Measurements from ENCODE around the gene LGR5.

The LGR5 gene

GRCh38 chr12:71439362-71439612 lies 311 bp upstream of the LGR5 start:
- DNase-seq (ENCODE audit: low read depth): no peak

DNA sequence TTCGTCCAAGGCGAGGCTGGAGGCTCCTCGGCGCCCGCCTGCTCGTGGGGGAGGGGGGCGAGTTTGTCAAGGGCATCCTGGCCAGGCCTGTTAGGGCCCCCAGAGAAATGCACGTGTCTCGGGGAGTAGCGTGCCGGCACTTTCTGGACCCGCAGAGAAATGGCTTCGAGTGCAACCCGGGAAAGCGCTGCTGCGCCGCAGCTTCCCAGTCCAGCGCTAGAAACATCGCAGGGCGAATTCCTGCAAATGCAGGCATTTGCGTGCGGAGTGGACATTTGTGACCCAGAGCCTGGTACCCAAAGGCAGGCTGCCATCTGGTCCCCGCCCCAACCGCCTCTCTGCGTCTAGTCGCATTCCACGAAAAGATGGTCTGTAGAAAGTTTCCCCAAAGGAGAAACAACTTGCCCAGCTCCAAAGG lies 756 bp downstream of the LGR5 start:
- no peak for DNase-seq (ENCODE audit: low read depth)

DNA sequence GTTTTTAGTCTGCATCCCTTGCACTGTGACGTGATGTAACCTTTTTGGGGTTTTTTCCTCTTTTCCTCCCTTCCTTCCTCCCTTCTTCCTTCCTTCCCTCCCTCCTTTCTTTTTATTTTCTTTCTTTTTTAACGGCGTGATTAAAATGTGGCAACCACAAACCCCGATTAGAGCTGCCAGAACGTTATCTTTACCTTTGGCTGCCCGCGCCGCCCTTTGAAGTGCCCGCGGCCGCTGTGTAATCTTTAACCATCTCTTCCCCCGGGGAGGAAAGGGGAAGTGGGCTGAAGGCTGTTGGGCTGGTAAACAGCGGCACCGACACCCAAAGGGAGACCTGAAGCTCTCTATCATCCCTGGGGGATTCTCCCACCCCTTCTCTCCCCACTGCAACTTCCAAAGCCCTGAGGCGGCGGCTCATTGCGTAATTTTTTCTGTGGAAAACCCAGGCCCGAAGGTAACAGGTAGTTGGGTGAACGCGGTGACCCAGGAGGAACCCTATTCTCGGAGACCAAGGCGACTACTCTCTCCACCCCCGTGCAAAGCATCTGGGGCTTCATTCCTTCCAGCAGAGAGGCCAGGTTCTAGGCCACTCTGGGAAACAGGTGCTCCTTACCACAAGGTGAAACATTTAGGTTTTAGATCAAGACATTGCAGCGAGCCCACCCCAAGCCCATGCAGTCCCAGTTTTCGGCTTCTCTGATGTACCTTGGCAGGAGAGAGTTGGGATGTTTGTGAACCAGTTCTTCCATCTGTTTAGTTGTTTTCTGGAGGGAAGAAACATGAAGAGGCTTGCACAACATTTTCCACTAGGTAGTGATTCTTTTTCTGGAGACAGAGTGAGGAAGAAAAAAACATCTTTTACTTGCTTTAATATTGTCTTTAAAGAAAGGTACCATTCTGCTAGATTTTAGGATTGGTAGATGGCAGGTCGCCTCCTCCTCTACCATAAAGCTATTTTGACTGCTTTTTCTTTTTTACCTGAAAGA lies 1.5 kb downstream of the LGR5 start:
- DNase-seq (ENCODE audit: low read depth): no peak

DNA sequence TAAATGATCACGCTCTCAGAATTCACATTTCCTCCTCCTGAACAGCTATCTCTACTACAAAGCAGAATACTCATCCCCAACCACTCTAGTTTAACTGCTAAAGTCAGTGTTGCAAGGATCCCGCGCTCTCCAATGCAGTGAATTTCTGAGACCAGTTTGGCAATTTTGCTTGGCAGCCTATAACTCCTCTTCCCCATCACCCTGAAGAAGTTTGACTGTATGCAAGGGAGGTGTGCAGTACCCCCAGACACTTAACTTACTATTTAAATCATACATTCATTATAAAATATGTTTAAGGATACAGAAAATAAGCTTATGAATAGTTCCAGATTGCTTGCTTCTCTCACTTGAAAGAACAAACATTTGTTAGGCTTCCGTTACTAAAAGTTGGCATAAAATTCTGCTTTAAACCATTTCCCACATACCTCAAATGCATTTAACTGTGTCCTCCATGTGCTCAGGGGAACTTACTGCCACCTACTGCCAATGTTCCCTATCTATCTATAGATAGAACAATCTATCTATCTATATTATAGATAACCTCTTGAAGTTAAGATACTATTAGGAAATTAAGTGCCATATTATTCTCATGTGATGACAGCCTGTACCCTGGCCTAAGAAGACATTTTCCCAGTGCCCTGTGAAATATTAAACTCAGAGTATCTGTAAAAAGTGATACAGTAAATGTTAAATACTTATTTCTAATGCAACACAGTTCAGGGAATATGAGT lies 2.4 kb downstream of the LGR5 start:
- no peak for DNase-seq (ENCODE audit: low read depth)

DNA sequence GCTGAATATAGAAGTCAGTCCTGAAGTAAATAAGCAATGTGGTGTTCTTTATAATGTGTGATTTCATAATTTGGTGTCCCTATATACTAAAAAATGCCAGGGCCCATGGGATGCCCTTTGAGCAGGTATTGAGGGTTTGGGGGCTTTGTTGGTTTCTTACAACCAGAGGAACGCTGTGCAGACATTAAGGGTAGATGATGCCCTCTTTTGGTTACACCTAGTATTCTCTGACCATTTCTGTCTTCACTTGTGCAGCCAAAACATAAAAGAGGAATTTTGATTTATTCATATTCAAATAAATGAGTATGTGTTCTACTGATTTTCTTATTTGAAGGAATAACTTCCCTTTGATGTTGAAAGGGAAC lies 3.0 kb downstream of the LGR5 start:
- DNase-seq (ENCODE audit: low read depth): no peak

GRCh38 chr12:71445071-71445470 lies 5.5 kb downstream of the LGR5 start:
- DNase-seq (ENCODE audit: low read depth): no peak

GRCh38 chr12:71447691-71448132 lies 8.1 kb downstream of the LGR5 start:
- no peak for DNase-seq (ENCODE audit: low read depth)

DNA sequence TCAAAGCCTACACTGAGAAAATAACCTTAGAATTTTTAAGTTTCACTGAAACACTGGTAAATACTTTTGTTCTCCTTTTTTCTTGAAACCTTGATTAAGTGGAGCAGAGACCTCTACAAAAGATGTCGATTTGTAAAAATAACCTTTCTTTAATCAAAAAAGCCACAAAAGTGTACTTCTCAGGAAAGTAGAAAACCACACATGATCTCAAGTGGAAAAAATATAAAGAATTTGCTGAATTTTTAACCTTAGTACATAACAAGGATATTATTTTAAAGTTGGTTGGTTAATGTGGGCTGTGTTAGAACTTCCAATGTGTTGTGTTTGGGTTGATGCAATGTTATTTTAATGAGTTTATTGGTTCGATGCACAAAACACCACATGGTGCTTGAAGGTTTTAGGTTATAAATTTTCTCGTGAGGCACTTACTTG lies 8.6 kb downstream of the LGR5 start:
- no peak for DNase-seq (ENCODE audit: low read depth)

DNA sequence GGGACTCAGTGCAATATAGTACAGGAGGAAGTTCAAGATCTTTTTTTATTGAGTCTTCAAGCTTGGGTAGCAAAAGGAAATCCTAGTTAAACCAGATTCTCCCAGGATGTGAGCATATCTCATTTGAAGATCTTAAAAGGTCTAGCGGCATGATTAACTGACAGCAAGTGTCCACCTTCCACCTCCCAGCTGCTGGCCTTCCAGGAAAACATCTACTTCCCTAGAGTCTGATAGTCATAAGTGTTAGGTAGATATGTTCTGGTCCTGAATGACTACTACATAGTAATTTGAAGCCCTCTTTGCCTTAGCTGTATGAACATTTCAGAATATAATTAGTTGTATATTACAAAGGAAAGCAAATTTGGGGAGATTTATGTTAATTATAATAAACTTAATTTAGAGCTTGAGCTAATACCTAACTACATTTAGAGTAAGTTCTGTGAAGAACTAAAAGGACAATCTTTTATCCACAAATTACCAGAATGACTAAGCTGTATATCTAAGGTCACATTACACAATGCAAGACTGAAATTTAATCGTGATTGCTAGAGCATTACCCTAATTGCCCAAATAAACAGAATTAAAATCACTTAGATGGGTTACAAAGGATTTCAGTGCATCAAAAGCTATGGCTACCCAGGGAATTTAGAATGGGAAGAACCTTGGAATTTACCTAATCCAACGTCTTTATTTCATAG lies 9.9 kb downstream of the LGR5 start:
- no peak for DNase-seq (ENCODE audit: low read depth)

DNA sequence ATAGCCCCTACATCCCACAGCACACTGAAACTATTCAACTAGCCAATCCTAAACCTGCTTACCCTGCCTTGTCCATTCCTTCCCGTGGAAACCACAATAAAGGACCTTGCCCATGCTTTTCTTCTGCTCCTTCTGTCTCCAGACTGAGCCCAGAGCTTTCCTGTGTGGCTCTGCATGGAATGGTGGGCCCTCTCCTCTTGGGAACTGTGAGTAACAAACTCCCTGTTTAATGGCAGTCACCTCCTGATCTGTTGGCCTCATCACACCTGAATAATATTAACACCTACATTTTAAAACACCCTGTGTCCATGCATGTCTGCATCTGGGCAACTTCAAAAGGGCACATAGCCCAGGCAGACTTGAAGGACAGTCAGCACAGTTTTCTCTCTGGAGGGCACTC lies 12.4 kb downstream of the LGR5 start:
- no peak for DNase-seq (ENCODE audit: low read depth)

DNA sequence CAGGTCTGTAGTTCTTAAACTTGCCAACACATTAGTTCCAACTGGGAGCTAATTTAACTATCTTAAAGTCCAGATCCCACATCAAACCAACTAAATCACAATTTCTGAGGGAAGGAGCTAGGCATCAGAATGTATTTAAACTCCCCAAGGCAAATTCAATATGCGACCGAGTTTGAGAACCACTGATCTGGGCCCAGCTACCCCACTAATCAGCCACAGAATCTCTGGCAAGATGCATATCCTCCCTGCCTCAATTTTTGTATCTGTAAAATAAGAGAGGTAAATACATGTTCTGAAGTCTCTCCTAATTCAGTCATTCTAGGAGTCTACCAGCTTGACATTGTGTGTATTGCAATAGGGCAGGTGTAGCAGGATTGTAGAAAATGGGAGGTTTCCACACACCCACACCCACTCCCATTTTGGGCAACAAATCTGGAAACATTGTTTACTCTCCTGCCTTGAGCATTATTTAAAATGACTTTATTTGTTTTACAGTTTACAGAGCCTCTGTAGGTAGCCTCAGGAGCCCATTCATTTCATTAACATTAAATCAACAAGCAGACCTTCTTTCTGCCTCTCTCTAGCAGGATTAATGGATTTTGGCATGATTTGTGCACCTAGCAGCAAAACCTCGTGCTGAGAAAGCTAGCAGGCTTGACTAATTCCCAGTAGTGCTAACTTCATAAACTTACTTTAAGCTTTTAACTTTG lies 15.6 kb downstream of the LGR5 start:
- no peak for DNase-seq (ENCODE audit: low read depth)

GRCh38 chr12:71456316-71456715 lies 16.7 kb downstream of the LGR5 start:
- no peak for DNase-seq (ENCODE audit: low read depth)

DNA sequence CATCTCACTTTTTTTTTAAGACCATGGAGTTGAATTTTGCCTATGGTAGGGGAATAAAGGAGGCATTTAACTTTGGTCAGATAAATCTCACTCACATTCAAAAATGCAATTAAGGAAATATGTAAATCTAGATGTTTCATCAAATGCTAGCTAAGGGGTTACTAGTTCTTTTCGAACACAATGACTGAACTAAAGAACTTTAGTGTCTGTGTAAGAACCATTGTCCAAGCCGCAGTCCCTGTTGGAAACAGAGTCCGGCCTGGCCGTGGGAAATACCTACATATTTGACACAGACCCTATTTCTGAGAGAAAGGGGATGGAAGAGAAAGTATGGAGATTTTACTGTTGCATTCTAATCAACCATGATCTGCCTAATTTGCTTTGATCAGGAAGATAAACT lies 17.4 kb downstream of the LGR5 start:
- DNase-seq (ENCODE audit: low read depth): no peak

DNA sequence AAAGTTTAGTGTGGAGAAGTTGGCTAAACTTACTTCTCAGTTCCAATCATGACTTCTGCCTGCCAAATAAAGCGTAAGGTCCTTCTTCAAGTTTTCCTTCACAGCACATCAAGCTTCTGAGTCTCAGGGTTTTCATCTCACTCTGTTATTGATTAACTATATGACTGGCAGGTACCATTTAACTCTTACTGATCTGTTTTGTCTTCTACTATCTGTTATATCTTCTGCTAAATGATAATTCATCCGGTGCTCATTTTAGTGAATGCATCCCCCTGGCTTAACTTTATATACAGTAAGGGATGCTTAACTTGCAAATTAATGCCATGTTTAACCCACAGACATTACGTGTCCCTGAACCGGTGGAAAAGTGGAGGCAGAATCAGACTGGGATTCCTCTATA lies 20.7 kb downstream of the LGR5 start:
- DNase-seq (ENCODE audit: low read depth): no peak

DNA sequence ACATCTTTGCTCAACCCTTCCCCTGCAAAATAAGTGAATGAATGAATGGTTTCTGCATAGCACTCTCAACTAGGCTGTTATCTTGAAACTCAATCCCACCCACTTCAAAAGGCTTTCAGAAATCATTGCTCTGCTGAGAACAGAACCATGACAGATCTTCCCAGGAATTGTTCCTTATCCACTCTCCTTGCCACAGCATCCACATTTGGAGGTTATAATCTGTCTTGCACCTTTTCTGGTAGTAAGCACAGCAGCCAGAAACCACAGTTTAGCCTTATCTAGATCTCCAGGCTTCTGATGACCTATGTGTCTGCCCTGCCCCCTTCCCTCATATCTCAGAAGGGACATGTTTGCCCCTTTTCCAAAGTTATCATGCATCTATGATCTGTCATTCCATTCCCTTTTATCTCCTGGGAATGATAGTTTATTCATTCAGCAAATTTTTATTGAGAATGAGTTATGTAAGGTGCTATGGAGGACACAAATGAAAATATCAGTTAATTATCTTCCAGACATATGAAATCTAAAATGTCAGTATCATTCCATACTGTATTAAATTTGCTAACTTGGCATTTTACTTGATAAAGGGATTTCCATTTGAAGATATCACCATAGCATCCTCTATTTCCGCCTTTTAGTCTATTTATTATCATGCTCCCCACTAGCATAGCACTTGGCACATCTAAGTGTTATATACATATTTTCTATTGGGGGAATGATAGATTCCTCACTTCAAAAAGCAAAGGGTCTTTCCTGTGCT lies 21.4 kb downstream of the LGR5 start:
- DNase-seq (ENCODE audit: low read depth): no peak

DNA sequence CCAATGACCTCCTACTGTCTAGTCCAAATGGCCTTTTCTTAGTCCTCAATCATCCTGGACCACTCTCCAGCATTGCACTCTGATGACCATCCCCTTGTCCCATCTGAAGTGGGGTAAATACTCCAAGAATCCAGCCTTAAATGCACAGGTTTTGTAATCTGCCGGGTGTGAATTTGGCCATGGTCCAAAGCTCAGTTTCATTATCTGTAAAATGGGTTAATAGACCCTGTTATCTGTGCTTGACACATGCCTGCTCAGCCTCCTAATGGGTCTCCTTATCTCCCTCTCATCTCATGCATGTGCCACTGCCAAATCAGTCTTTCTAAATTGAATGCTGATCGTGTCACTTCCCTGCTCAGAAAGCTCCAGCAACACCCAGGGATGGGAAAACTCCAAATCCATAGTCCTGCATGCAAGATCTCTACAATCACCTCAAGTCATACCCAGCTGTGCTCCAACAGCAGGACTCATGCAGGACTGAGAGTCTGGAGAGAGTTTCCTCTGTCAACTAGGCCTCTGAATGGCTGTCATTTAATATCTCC lies 22.3 kb downstream of the LGR5 start:
- no peak for DNase-seq (ENCODE audit: low read depth)

GRCh38 chr12:71465796-71466195 lies 26.2 kb downstream of the LGR5 start:
- DNase-seq (ENCODE audit: low read depth): no peak

GRCh38 chr12:71469258-71469750 lies 29.7 kb downstream of the LGR5 start:
- DNase-seq (ENCODE audit: low read depth): no peak

DNA sequence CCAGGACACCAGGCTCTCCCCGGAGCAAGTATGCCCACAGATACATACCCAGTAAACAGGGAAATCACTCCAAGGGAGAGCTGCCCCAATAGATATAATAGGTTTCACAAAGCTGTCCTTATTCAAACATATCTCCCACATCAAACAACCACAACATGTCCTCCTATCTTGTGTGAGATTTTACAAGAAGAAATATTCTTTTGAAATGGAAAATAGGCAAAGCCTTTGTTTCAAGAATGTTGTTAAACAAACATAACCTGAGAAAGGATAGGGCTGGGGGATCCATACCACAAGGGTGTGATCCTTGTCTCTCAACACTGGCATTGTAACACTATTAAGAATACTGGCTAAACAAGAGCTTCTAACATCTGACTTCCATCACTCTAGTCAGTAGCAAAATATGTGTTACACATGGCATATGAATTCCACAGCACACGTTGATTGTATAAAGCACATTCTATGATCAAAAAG lies 32.9 kb downstream of the LGR5 start:
- no peak for DNase-seq (ENCODE audit: low read depth)

DNA sequence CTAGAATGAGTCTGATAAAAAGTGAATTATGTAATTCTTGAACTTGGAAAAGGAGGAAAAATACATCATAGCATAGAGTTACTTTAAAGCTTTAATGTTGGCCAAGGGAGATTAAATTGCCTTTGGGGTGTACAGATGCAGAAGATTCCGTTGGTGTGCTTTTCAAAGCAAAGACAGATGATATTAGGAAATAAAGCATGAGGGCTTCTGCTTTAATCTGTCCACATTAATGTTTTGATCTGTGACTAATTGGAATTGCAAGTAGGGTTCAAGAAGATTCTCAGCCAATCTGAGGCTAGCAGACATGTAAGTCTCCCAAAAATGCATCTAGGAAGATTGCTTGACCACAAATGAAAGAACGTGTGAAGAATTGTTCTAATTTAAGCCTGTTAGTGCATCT lies 35.2 kb downstream of the LGR5 start:
- DNase-seq (ENCODE audit: low read depth): no peak

GRCh38 chr12:71475280-71475679 lies 35.7 kb downstream of the LGR5 start:
- DNase-seq (ENCODE audit: low read depth): no peak

Data from stimulated activated CD8-positive, alpha-beta memory T cell treated with anti-CD3 and anti-CD28 coated beads, Interleukin-15, amount 100 ng/mL, for 24 hours (primary cell).